Kidney (tissue), 14 donors: ENCODE measurements around the gene SCN7A. TPM values are rescaled to one million over a fixed set of nuclear protein-coding genes. Genes with fewer than 3 reads are reported as not detected.

Experiments
- DNase-seq, 5 donors: peaks; one replicate each; pipeline ENCODE4 v3.0.0-alpha.2; 2013 to 2020
- FAIRE-seq: peaks from 2 replicates; lab custom pipeline; 2012; peaks lifted over from hg19 to GRCh38; lab: Jason Lieb, UNC
- H3K27ac ChIP-seq, 2 donors: one replicate each; pipeline ENCODE4 v1.7.0; 2013; ENCODE audit warnings: low read depth in 2 of 2, low read length in 2 of 2, inconsistent platforms in 1 of 2
- H3K27me3 ChIP-seq: one replicate; pipeline ENCODE4 v1.7.1; 2013; ENCODE audit warnings: low read length, inconsistent platforms; ENCODE audit not compliant: control insufficient read depth, insufficient read depth
- H3K36me3 ChIP-seq, 3 donors: one replicate each; pipeline versions ENCODE4 v1.7.0 to v1.7.1; 2013; ENCODE audit warnings: low read length in 3 of 3, control low read depth in 1 of 3, inconsistent platforms in 1 of 3; ENCODE audit not compliant: insufficient read depth in 3 of 3, control insufficient read depth in 2 of 3
- H3K4me1 ChIP-seq, 3 donors: one replicate each; pipeline versions ENCODE4 v1.7.0 to v1.7.1; 2013; ENCODE audit warnings: low read length in 3 of 3, inconsistent platforms in 1 of 3, low read depth in 1 of 3; ENCODE audit not compliant: control insufficient read depth in 2 of 3, insufficient read depth in 2 of 3
- H3K4me3 ChIP-seq, 3 donors: one replicate each; pipeline versions ENCODE4 v1.7.0 to v1.8.1; 2013; ENCODE audit warnings: low read length in 3 of 3, control low read depth in 1 of 3, inconsistent platforms in 1 of 3
- H3K9ac ChIP-seq, 3 donors: one replicate each; pipeline versions ENCODE4 v1.7.0 to v1.7.1; 2013; ENCODE audit warnings: low read length in 3 of 3, control low read depth in 1 of 3, inconsistent platforms in 1 of 3
- H3K9me3 ChIP-seq, 3 donors: one replicate each; pipeline versions ENCODE4 v1.7.0 to v1.7.1; 2013; ENCODE audit warnings: low read length in 3 of 3, control low read depth in 1 of 3, inconsistent platforms in 1 of 3; ENCODE audit not compliant: control insufficient read depth in 2 of 3, insufficient read depth in 1 of 3
- CTCF ChIP-seq: IDR thresholded peaks from 3 replicates; pipeline ENCODE4 v1.5.1; 2012; ENCODE audit warnings: mild to moderate bottlenecking, moderate library complexity, borderline replicate concordance; ENCODE audit not compliant: insufficient read depth; ENCODE audit errors: extremely low read depth
- intact Hi-C: fragments of 100-400 bp; cut with DNase I; formaldehyde crosslinking; loops from one replicate; pipeline ENCODE4 v1.11.1; 2022
- polyA plus RNA-seq: library from polyadenylated mRNA; stranded (reverse); fragments of 350-450 nt; fragmentation: Illumina TruSeq; extraction: RNeasy Lipid Tissue Mini Kit (QIAGEN cat#74804); gene quantifications from one replicate; pipeline ENCODE4 v1.2.3, GENCODE V29; 2014; ENCODE audit warnings: low read depth, low replicate concordance; ENCODE audit not compliant: insufficient read depth
- total RNA-seq: library from RNA; stranded (reverse); fragmentation: NEBNext Ultra II Directional; extraction: Animal tissue kit (Norgen Biotek cat#: 25700); gene quantifications from one replicate; pipeline ENCODE4 v1.2.1, GENCODE V29; 2021
- donor health status: control.
- donor health status: control.
- donor health status: control.
- donor health status: control.
- donor health status: control.
- donor health status: DM: yes; HTN: yes; CAD: no.
- donor health status: Normal renal cell carcinoma (clear cell type).

SCN7A gene
- total and polyA plus RNA-seq, 2 donors from 2014 or later, result 1.9 to 3.6 TPM

- no peak for TF ChIP-seq CTCF
- FAIRE-seq, result no peak
- DNase-seq, result peak in 4 of 5 donors; percentile 21 to 67 (median 53)
- Histone ChIP-seq H3K9ac (no peak overlapping the region), H3K36me3 (no peaks in the 10 kb centered on the region), H3K27ac (no peak overlapping the region), H3K4me1 (peaks cover 0 to 4% (median 0%) of the 10 kb centered on the region in 3 donors), H3K9me3 (no peaks in the 10 kb centered on the region), H3K4me3 (no peak overlapping the region), H3K27me3 (no peaks in the 10 kb centered on the region)
- intact Hi-C loops, result no loop called here
Measured at GRCh38 chr2:166373951-166374350, 120.1 kb downstream of the SCN7A start.

- DNase-seq, result no peak
Measured at GRCh38 chr2:166373539-166373938, 120.5 kb downstream of the SCN7A start.

GRCh38 chr2:166373105-166373504 is 120.9 kb downstream of the SCN7A start:
- intact Hi-C loops, result no loop called here
- Histone ChIP-seq H3K27ac (no peak overlapping the region), H3K9ac (no peak overlapping the region), H3K4me1 (peaks cover 0 to 4% (median 0%) of the 10 kb centered on the region in 3 donors), H3K36me3 (no peaks in the 10 kb centered on the region), H3K9me3 (no peaks in the 10 kb centered on the region), H3K4me3 (no peak overlapping the region), H3K27me3 (no peaks in the 10 kb centered on the region)
- DNase-seq (no peak), FAIRE-seq (no peak)
- TF ChIP-seq CTCF, result no peak

More at GRCh38 chr2:166373539-166373938, 120.5 kb downstream of the SCN7A start:
- no peaks in the 10 kb centered on the region for H3K27me3 ChIP-seq
- no peak for TF ChIP-seq CTCF
- H3K4me3 ChIP-seq, result no peak overlapping the region
- FAIRE-seq, result no peak
- intact Hi-C loops, result no loop called here
- no peaks in the 10 kb centered on the region for H3K36me3 ChIP-seq
- H3K4me1 ChIP-seq, result peaks cover 0 to 4% (median 0%) of the 10 kb centered on the region in 3 donors
- H3K9ac ChIP-seq, result no peak overlapping the region
- no peak overlapping the region for H3K27ac ChIP-seq
- H3K9me3 ChIP-seq, result no peaks in the 10 kb centered on the region

- intact Hi-C loops, result no loop called here
- FAIRE-seq, result no peak
Measured at GRCh38 chr2:166372046-166372445, 122.0 kb downstream of the SCN7A start.

More at GRCh38 chr2:166372046-166372445, 122.0 kb downstream of the SCN7A start:
- no peaks in the 10 kb centered on the region for H3K9me3 ChIP-seq
- no peak for DNase-seq
- no peaks in the 10 kb centered on the region for H3K36me3 ChIP-seq
- no peak overlapping the region for H3K9ac ChIP-seq
- H3K27me3 ChIP-seq, result no peaks in the 10 kb centered on the region
- TF ChIP-seq CTCF, result no peak
- H3K4me1 ChIP-seq, result peaks cover 0 to 4% (median 0%) of the 10 kb centered on the region in 3 donors
- H3K27ac ChIP-seq, result no peak overlapping the region
- no peak overlapping the region for H3K4me3 ChIP-seq
